IgD-negative memory B cell (primary cell): Measurements from ENCODE around the gene FAM234B. TPM values are rescaled to one million over a fixed set of nuclear protein-coding genes. Genes with fewer than 3 reads are reported as not detected.

Experiments used
- H3K27ac Mint-ChIP-seq, 3 donors: one replicate each; pipeline ENCODE4 v1.8.0; 2020 to 2022; ENCODE audit warnings: mild to moderate bottlenecking in 3 of 3, mixed read lengths in 3 of 3, moderate library complexity in 1 of 3
- H3K27me3 Mint-ChIP-seq: one replicate; pipeline ENCODE4 v1.8.0; 2021; ENCODE audit warnings: mixed read lengths
- H3K36me3 Mint-ChIP-seq: one replicate; pipeline ENCODE4 v1.8.0; 2020; ENCODE audit warnings: mild to moderate bottlenecking, mixed read lengths
- H3K4me1 Mint-ChIP-seq, 3 donors: one replicate each; pipeline ENCODE4 v1.8.0; 2020 to 2022; ENCODE audit warnings: mixed read lengths in 3 of 3, mild to moderate bottlenecking in 1 of 3
- H3K4me3 Mint-ChIP-seq, 4 donors: one replicate each; pipeline ENCODE4 v1.8.0; 2020 to 2022; ENCODE audit warnings: mild to moderate bottlenecking in 4 of 4, mixed read lengths in 4 of 4, moderate library complexity in 3 of 4
- H3K9me3 Mint-ChIP-seq, 3 donors: one replicate each; pipeline ENCODE4 v1.8.0; 2020 to 2021; ENCODE audit warnings: mixed read lengths in 3 of 3, mild to moderate bottlenecking in 1 of 3
- polyA plus RNA-seq: library from polyadenylated mRNA; unstranded; fragments of 300-500 nt; fragmentation: Illumina TruSeq; gene quantifications from one replicate; pipeline ENCODE4 v1.2.3, GENCODE V29; 2021

Gene FAM234B
- polyA plus RNA-seq, 1 donor from 2014 or later = 2.7 TPM

- H3K27me3 Mint-ChIP-seq = peaks cover 2% of the 10 kb centered on the region
- H3K36me3 Mint-ChIP-seq = no peaks in the 10 kb centered on the region
- H3K27ac Mint-ChIP-seq = no peak overlapping the region
- no peaks in the 10 kb centered on the region for H3K9me3 Mint-ChIP-seq
- H3K4me3 Mint-ChIP-seq = peak overlapping the region in 1 of 4 donors; percentile 31
- peaks cover 0 to 8% (median 5%) of the 10 kb centered on the region in 3 donors for H3K4me1 Mint-ChIP-seq
Measured at GRCh38 chr12:13004986-13005385, 39.2 kb upstream of the FAM234B start.

DNA sequence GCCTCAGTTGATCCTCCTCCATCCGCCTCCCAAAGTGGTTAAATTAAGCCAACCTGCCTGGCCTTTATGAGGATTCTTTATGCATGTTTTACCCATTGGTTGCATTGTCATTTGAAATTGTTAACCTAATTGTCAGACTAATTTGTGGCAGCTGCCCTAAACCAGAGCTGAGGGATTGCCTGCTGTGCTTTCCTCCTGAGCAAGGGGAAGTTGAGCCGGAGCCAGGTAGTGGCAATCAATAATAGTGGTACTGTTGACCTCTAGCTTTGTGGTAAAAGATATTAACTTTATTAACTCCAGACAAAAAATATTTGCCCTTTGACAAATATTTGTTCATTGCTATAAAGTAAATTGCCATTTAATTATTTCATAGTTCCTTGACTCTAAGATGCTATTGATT is 38.5 kb upstream of the FAM234B start:
- peaks cover 0 to 8% (median 4%) of the 10 kb centered on the region in 3 donors for H3K4me1 Mint-ChIP-seq

GRCh38 chr12:13007496-13008233 is 36.5 kb upstream of the FAM234B start:
- no peaks in the 10 kb centered on the region for H3K4me1 Mint-ChIP-seq
- no peaks in the 10 kb centered on the region for H3K9me3 Mint-ChIP-seq
- H3K27ac Mint-ChIP-seq = no peak overlapping the region
- no peak overlapping the region for H3K4me3 Mint-ChIP-seq
- H3K36me3 Mint-ChIP-seq = peaks cover 2% of the 10 kb centered on the region
- peaks cover 2% of the 10 kb centered on the region for H3K27me3 Mint-ChIP-seq

More for the DNA sequence above, 38.5 kb upstream of the FAM234B start:
- Mint-ChIP-seq H3K9me3 (no peaks in the 10 kb centered on the region), H3K27ac (no peak overlapping the region), H3K27me3 (peaks cover 2% of the 10 kb centered on the region), H3K36me3 (no peaks in the 10 kb centered on the region), H3K4me3 (peak overlapping the region in 1 of 4 donors; percentile 44)

DNA sequence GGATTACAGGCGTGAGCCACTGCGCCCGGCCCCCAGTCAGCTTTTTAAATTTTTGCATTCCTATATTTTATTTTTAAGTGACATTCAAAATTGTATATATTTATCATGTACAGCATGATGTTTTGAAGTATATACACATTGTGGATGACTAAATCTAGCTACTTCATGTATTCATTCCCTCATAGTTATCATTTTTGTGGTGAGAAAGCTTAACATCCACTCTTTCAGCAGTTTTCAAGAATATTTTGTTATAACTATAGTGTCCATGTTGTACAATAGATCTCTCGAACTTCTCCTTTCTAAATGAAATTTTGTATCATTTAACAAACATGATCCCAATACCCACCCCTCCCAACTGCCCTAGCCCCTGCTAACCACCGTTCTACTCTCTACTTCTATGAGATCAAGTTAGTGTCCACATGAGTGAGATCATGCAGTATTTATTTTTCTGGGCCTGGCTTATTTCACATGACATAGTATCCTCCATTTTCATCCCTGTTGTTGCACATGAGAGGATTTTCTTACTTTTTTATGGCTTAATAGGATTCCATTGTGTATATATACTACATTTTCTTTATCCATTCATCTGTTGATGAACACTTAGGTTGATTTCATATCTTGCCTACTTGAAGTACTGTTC is 35.3 kb upstream of the FAM234B start:
- H3K9me3 Mint-ChIP-seq = no peaks in the 10 kb centered on the region
- no peaks in the 10 kb centered on the region for H3K4me1 Mint-ChIP-seq
- H3K36me3 Mint-ChIP-seq = peaks cover 2% of the 10 kb centered on the region
- no peak overlapping the region for H3K27ac Mint-ChIP-seq
- H3K27me3 Mint-ChIP-seq = peaks cover 2% of the 10 kb centered on the region
- H3K4me3 Mint-ChIP-seq = no peak overlapping the region

- Mint-ChIP-seq H3K27me3 (peaks cover 1% of the 10 kb centered on the region), H3K36me3 (peaks cover 2% of the 10 kb centered on the region), H3K27ac (no peak overlapping the region), H3K9me3 (no peaks in the 10 kb centered on the region), H3K4me1 (no peaks in the 10 kb centered on the region), H3K4me3 (no peak overlapping the region)
Measured at GRCh38 chr12:13011098-13011497, 33.1 kb upstream of the FAM234B start.

- H3K27ac Mint-ChIP-seq = no peak overlapping the region
- peaks cover 24% of the 10 kb centered on the region for H3K27me3 Mint-ChIP-seq
- no peaks in the 10 kb centered on the region for H3K4me1 Mint-ChIP-seq
- H3K36me3 Mint-ChIP-seq = peaks cover 6% of the 10 kb centered on the region
- no peaks in the 10 kb centered on the region for H3K9me3 Mint-ChIP-seq
- H3K4me3 Mint-ChIP-seq = no peak overlapping the region
Measured at GRCh38 chr12:13022851-13023271, 21.3 kb upstream of the FAM234B start.

- Mint-ChIP-seq H3K4me1 (no peaks in the 10 kb centered on the region), H3K27ac (no peak overlapping the region), H3K9me3 (no peaks in the 10 kb centered on the region), H3K27me3 (peaks cover 30% of the 10 kb centered on the region), H3K36me3 (peaks cover 7% of the 10 kb centered on the region), H3K4me3 (no peak overlapping the region)
Measured at GRCh38 chr12:13023811-13024530, 20.2 kb upstream of the FAM234B start.

GRCh38 chr12:13024531-13024916 is 19.7 kb upstream of the FAM234B start:
- H3K36me3 Mint-ChIP-seq = peaks cover 8% of the 10 kb centered on the region
- no peak overlapping the region for H3K4me3 Mint-ChIP-seq
- H3K9me3 Mint-ChIP-seq = no peaks in the 10 kb centered on the region
- peaks cover 29% of the 10 kb centered on the region for H3K27me3 Mint-ChIP-seq
- H3K4me1 Mint-ChIP-seq = no peaks in the 10 kb centered on the region
- no peak overlapping the region for H3K27ac Mint-ChIP-seq

- Mint-ChIP-seq H3K27me3 (peaks cover 21% of the 10 kb centered on the region), H3K4me3 (no peak overlapping the region), H3K27ac (no peak overlapping the region), H3K9me3 (no peaks in the 10 kb centered on the region), H3K4me1 (no peaks in the 10 kb centered on the region), H3K36me3 (peaks cover 4% of the 10 kb centered on the region)
Measured at GRCh38 chr12:13026286-13026685, 17.9 kb upstream of the FAM234B start.

- H3K27me3 Mint-ChIP-seq = peaks cover 21% of the 10 kb centered on the region
- no peaks in the 10 kb centered on the region for H3K9me3 Mint-ChIP-seq
Measured at GRCh38 chr12:13027032-13027431, 17.1 kb upstream of the FAM234B start.

GRCh38 chr12:13027508-13027907 is 16.7 kb upstream of the FAM234B start:
- Mint-ChIP-seq H3K27me3 (peaks cover 21% of the 10 kb centered on the region), H3K36me3 (peaks cover 4% of the 10 kb centered on the region), H3K4me1 (no peaks in the 10 kb centered on the region), H3K27ac (no peak overlapping the region), H3K4me3 (no peak overlapping the region), H3K9me3 (no peaks in the 10 kb centered on the region)

More at GRCh38 chr12:13027032-13027431, 17.1 kb upstream of the FAM234B start:
- Mint-ChIP-seq H3K4me1 (no peaks in the 10 kb centered on the region), H3K27ac (no peak overlapping the region), H3K36me3 (peaks cover 4% of the 10 kb centered on the region), H3K4me3 (no peak overlapping the region)

- Mint-ChIP-seq H3K36me3 (peaks cover 4% of the 10 kb centered on the region), H3K27ac (no peak overlapping the region), H3K4me3 (no peak overlapping the region), H3K9me3 (no peaks in the 10 kb centered on the region), H3K27me3 (peaks cover 21% of the 10 kb centered on the region), H3K4me1 (no peaks in the 10 kb centered on the region)
Measured at GRCh38 chr12:13028825-13029570, 15.2 kb upstream of the FAM234B start.

DNA sequence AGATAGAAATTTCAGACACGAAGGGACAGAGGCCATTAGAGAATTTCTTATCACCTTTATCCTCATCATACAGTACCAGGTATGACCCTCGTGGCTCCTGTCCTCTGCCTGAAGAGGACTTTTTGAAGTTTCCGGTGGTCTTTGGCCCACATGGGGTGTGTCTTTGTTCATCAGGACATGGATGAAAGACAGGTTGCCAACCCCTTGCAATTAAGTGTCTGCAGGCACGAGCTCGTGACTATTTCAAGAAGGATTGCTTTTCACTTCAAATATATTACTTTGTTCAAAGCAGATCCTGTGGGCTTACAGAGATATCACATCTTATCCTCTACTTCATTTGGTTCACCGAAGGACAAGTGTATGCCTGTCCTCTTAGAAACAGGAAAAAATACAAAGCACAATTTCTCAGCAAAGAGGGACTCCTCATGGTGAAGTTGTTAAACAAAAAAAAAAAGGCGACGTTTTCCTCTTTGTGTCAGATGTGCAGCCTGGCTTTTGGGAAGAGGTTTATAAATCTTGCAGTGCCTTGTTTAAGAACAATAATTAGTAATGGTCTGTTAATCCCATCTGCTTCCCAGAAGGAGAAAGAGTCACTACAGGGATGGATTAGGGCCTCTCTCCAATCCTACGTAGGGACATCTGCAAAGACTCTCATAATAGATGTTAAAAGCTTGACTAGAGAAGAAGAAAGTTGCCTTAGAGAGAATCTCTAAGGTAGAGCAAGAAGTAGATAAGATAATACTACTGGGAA is 13.5 kb upstream of the FAM234B start:
- Mint-ChIP-seq H3K36me3 (peaks cover 4% of the 10 kb centered on the region), H3K27ac (no peak overlapping the region), H3K4me1 (peaks cover 0 to under 1% (median 0%) of the 10 kb centered on the region in 3 donors), H3K27me3 (peaks cover 15% of the 10 kb centered on the region), H3K4me3 (no peak overlapping the region), H3K9me3 (no peaks in the 10 kb centered on the region)

DNA sequence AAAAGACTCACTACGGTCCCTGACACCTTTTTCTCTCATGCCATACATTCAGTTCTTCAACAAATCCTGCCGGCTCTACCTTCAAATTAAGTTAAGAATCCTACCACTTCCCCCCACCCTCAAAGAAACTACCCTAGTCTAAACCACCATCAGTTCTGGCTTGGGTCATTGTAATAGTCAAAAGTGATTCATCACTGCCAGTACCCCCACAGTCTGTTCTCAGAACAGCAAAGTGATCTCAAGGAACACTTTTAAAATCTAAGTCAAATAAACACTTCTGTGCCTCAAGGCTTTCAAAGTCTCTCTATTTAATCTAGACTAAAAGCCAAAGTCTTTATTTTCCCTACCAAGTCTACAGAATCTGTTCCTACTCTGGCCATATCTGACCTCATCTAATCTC is 12.0 kb upstream of the FAM234B start:
- Mint-ChIP-seq H3K4me1 (peaks cover 0 to 2% (median 0%) of the 10 kb centered on the region in 3 donors), H3K36me3 (peaks cover 3% of the 10 kb centered on the region), H3K4me3 (no peak overlapping the region), H3K27me3 (peaks cover 11% of the 10 kb centered on the region), H3K27ac (no peak overlapping the region), H3K9me3 (no peaks in the 10 kb centered on the region)
